Gastroesophageal sphincter (tissue), 4 donors: Measurements from ENCODE around the gene IRGC. TPM values are rescaled to one million over a fixed set of nuclear protein-coding genes. Genes with fewer than 3 reads are reported as not detected.
A peak's percentile ranks its signal among the peaks of the same experiment; 100 is the strongest.

Experiments
- ATAC-seq: fragments of 150-250 bp; one replicate; pipeline ENCODE4 v1.9.1; 2016; ENCODE audit warnings: mild to moderate bottlenecking, moderate library complexity
- H3K27ac ChIP-seq, 4 donors: fragments of 200-600 bp; sonication (generic) in 3 of 4; 1 replicate in 3 of 4; 2 replicates in 1 of 4; pipeline ENCODE4 v1.5.1; 2016 to 2019
- H3K27me3 ChIP-seq: fragments of 200-600 bp; sonication (generic); one replicate; pipeline ENCODE4 v1.5.1; 2019
- H3K36me3 ChIP-seq, 2 donors: fragments of 200-600 bp; sonication (generic); one replicate each; pipeline ENCODE4 v1.5.1; 2019; ENCODE audit warnings: control low read depth in 1 of 2
- H3K4me1 ChIP-seq, 3 donors: fragments of 200-600 bp; sonication (generic); 1 replicate in 2 of 3; 2 replicates in 1 of 3; pipeline ENCODE4 v1.5.1; 2016 to 2019; ENCODE audit warnings: control low read depth in 2 of 3
- H3K4me3 ChIP-seq, 2 donors: fragments of 200-600 bp; sonication (generic); one replicate each; pipeline ENCODE4 v1.5.1; 2019; ENCODE audit warnings: mild to moderate bottlenecking in 1 of 2, moderate library complexity in 1 of 2
- H3K9me3 ChIP-seq, 3 donors: fragments of 200-600 bp; sonication (generic); one replicate each; pipeline ENCODE4 v1.5.1; 2017 to 2019; ENCODE audit warnings: control low read depth in 2 of 3
- EP300 ChIP-seq: sonication (generic); formaldehyde crosslinking; IDR thresholded peaks from one replicate; pipeline ENCODE4 v1.6.1; 2017; ENCODE audit warnings: antibody characterized with exemption, mild to moderate bottlenecking
- POLR2A ChIP-seq, 2 donors: fragments of 450-650 bp; IDR thresholded peaks; one replicate each; pipeline ENCODE4 v1.6.1; 2017; ENCODE audit warnings: antibody characterized with exemption in 2 of 2, mild to moderate bottlenecking in 2 of 2, moderate library complexity in 1 of 2
- POLR2AphosphoS5 ChIP-seq: sonication (generic); formaldehyde crosslinking; IDR thresholded peaks from one replicate; pipeline ENCODE4 v1.6.1; 2017; ENCODE audit warnings: antibody characterized with exemption
- WGBS, 2 donors: methylation state at CpG; one replicate each; pipeline ENCODE4 v1.1.5; 2018; ENCODE audit warnings: low coverage in 1 of 2; 5-methylcytosine and 5-hydroxymethylcytosine counted together
- total RNA-seq, 4 donors: library from RNA; depleted of rRNA; stranded (reverse); fragments of >200 nt; gene quantifications; one replicate each; pipeline ENCODE4 v1.1.0, GENCODE V29; 2016
- TF ChIP-seq, protein P1 (sequence below), 4 experiments: fragments of 200-600 bp in 2 of 4; fragments of 450-650 bp in 2 of 4; sonication (generic) in 1 of 4; IDR thresholded peaks; one replicate each; pipeline ENCODE4 v1.5.1; 2017 to 2019; ENCODE audit warnings: antibody characterized with exemption in 4 of 4, mild to moderate bottlenecking in 2 of 4, moderate library complexity in 2 of 4

IRGC gene
- total RNA-seq, 4 donors from 2014 or later, result not detected

DNA sequence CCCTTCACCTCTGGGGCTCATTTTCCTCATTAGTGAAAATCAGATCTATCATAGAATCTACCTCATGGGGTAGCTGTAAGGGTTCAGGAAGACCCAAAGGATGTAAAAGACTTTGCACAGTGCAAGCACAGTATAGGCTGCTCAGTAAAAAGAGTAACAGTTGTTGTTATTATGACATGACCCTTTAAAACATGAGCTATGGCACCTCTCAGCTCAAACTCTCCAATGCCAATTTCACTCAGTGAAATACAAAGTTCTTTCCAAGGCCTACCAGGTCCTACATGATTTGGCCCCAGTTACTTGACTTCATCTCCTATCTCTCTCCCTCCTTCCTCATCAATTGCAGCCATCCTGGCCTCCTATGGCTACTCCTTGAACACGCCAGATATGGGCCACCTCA, 34.0 kb downstream of the IRGC start:
- no peak for ATAC-seq
- 100% methylated on average over 1 of the region's 1 CpG; no CpG with 5 or more reads in 1 of the 2 donors for WGBS, 2 donors
- no peak overlapping the region for H3K27ac ChIP-seq
- no peaks in the 10 kb centered on the region for H3K9me3 ChIP-seq
- no peaks in the 10 kb centered on the region for H3K27me3 ChIP-seq
- H3K36me3 ChIP-seq, result peaks cover 0 to 68% of the 10 kb centered on the region in 2 donors
- peaks cover 4 to 32% (median 11%) of the 10 kb centered on the region in 3 donors for H3K4me1 ChIP-seq
- TF ChIP-seq, protein P1, sequence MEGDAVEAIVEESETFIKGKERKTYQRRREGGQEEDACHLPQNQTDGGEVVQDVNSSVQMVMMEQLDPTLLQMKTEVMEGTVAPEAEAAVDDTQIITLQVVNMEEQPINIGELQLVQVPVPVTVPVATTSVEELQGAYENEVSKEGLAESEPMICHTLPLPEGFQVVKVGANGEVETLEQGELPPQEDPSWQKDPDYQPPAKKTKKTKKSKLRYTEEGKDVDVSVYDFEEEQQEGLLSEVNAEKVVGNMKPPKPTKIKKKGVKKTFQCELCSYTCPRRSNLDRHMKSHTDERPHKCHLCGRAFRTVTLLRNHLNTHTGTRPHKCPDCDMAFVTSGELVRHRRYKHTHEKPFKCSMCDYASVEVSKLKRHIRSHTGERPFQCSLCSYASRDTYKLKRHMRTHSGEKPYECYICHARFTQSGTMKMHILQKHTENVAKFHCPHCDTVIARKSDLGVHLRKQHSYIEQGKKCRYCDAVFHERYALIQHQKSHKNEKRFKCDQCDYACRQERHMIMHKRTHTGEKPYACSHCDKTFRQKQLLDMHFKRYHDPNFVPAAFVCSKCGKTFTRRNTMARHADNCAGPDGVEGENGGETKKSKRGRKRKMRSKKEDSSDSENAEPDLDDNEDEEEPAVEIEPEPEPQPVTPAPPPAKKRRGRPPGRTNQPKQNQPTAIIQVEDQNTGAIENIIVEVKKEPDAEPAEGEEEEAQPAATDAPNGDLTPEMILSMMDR (IDR thresholded peaks at IDR 0.05), result no peak
- TF ChIP-seq EP300, result no peak
- TF ChIP-seq POLR2AphosphoS5, result no peak
- TF ChIP-seq POLR2A (IDR thresholded peaks at IDR 0.05), result no peak
- H3K4me3 ChIP-seq, result no peak overlapping the region

DNA sequence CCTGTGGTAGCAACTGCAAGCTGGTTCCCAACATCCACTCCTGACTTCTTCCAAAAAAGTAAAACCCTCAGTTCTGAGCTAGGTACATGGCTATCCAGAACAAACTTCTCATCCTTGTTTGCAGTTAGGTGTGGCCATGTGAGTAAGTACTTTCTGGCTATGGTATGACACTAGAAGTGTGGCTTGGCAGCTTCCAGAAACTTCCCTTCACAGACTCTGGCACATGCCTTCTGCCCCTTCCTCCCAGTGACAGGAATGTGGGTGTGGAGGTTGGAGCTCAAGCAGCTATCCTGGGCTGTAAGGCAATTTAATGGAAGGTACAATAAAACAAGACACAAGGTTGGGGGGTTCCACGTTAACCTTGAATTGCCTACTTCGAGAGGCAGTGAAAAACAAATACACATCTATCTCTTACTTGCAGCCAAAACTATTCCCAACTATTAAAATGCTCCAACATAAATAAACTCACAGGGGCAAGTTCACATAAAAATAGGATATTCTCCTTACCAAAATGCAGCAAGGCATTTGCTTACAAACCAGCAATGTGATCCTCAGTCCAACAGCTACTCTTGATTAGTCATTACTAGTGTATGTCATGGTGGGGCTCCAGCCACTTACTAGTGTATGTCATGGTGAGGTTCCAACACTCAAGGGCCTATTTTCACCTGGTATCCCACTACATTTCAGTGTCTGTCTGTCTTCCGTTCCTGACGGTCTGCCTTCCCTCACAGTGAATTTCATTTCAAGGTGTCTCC, 35.8 kb downstream of the IRGC start:
- Histone ChIP-seq H3K27me3 (no peaks in the 10 kb centered on the region), H3K36me3 (peaks cover 0 to 50% of the 10 kb centered on the region in 2 donors), H3K4me3 (no peak overlapping the region), H3K27ac (peak overlapping the region in 1 of 4 donors; percentile 10), H3K9me3 (no peaks in the 10 kb centered on the region), H3K4me1 (peaks cover 4 to 35% (median 14%) of the 10 kb centered on the region in 3 donors)
- 78 to 83% methylated on average over 4 of the region's 4 CpGs for WGBS, 2 donors
- no peak for ATAC-seq
- TF ChIP-seq POLR2AphosphoS5 (no peak), POLR2A (IDR thresholded peaks at IDR 0.05) (no peak), EP300 (no peak)
- TF ChIP-seq, protein P1 (IDR thresholded peaks at IDR 0.05), result no peak

DNA sequence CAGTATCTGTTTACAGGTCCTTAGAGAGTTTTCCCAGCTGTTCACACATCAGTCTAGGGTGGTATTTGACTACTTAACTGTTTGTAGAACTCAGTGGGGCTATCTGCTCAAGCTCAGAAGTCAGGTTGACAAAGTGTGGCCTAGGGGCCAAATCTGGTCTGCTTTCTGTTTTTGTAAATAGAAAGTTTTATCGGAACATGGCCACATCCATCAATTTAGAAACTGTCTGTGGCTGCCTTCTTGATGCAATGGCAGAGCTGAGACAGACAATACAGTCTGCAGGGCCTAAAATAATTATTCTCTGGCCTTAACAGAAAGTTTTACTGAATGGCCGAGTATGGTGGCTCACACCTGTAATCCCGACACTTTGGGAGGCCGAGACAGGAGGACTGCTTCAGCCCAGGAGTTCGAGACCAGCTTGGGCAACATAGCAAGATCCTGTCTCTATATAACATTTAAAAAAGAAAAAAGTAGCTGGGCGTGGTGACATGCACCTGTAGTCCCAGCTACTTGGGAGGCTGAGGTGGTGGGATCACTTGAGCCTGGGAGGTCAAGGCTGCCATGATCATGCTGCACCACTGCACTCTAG, 36.5 kb downstream of the IRGC start:
- WGBS, 2 donors, result 67 to 84% methylated on average over 1 to 6 of the region's 6 CpGs
- no peak for ATAC-seq
- no peak for TF ChIP-seq POLR2A (IDR thresholded peaks at IDR 0.05)
- TF ChIP-seq EP300, result no peak
- TF ChIP-seq, protein P1 (IDR thresholded peaks at IDR 0.05), result no peak
- TF ChIP-seq POLR2AphosphoS5, result no peak
- Histone ChIP-seq H3K36me3 (peaks cover 0 to 43% of the 10 kb centered on the region in 2 donors), H3K4me1 (peaks cover 4 to 35% (median 14%) of the 10 kb centered on the region in 3 donors), H3K27me3 (no peaks in the 10 kb centered on the region), H3K9me3 (no peaks in the 10 kb centered on the region), H3K4me3 (no peak overlapping the region), H3K27ac (peak overlapping the region in 1 of 4 donors; percentile 98)

DNA sequence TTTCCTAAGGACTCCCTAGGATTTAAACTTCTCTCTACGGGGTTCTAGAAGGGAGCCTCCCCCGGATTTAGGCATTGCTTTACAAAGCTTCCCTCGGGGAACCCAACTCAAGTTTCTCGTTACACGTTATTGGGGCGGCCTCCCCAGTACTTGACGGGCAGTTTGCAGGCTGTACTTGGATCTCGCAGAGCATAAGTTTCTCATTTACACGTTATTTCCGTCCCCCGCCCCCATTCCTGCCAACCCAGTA, 38.3 kb downstream of the IRGC start:
- Histone ChIP-seq H3K4me1 (peaks cover 4 to 35% (median 14%) of the 10 kb centered on the region in 3 donors), H3K27me3 (no peaks in the 10 kb centered on the region), H3K9me3 (no peaks in the 10 kb centered on the region), H3K27ac (peak overlapping the region; percentile 87 to 99 (median 98)), H3K4me3 (peak overlapping the region; percentile 69 to 80), H3K36me3 (peaks cover 0 to 25% of the 10 kb centered on the region in 2 donors)
- WGBS, 2 donors, result 0 to 2% methylated on average over 9 to 10 of the region's 11 CpGs
- no peak for TF ChIP-seq POLR2A (IDR thresholded peaks at IDR 0.05)
- no peak for TF ChIP-seq POLR2AphosphoS5
- TF ChIP-seq EP300, result no peak
- TF ChIP-seq, protein P1 (IDR thresholded peaks at IDR 0.05), result no peak
- no peak for ATAC-seq
